ENCODE results near the gene ABHD6.
"Not testable (repeated sequence)": the region's sequence is repeated elsewhere in the genome, so short reads cannot be mapped to it uniquely, and the experiment has no call there.

- TF ChIP-seq CTCF (IDR thresholded peaks at IDR 0.05 in 2 of 3, conservative IDR thresholded peaks at IDR 0.05 in 1 of 3; ENCODE audit: borderline replicate concordance in 1 of 3, insufficient read depth in 1 of 3, low read depth in 2 of 3, low read length in 2 of 3); EZH2 (IDR thresholded peaks at IDR 0.05): not testable (repeated sequence)
These were observed 51.5 kb downstream of the ABHD6 start for GRCh38 chr3:58288964-58289613.
